H9 (cell line): ENCODE measurements around the gene THAP3. TPM values are rescaled to one million over a fixed set of nuclear protein-coding genes. Genes with fewer than 3 reads are reported as not detected.

Source experiments
- DNase-seq: peaks from one replicate; pipeline ENCODE4 v3.0.0-alpha.2; 2017
- H2AFZ ChIP-seq: one replicate; pipeline ENCODE4 v1.6.1; 2013; ENCODE audit warnings: mild to moderate bottlenecking, low read length, control low read depth, moderate library complexity
- H2AK5ac ChIP-seq: 2 replicates; pipeline ENCODE4 v1.6.1; 2013; ENCODE audit warnings: low read length, control low read depth, mixed read lengths; ENCODE audit not compliant: insufficient read length
- H2BK120ac ChIP-seq: one replicate; pipeline ENCODE4 v1.6.1; 2013; ENCODE audit warnings: low read depth, mild to moderate bottlenecking, low read length, control low read depth, inconsistent platforms; ENCODE audit not compliant: poor library complexity, severe bottlenecking
- H2BK12ac ChIP-seq: 2 replicates; pipeline ENCODE4 v1.6.1; 2013; ENCODE audit warnings: low read length, control low read depth, mixed read lengths, low read depth; ENCODE audit not compliant: insufficient read length
- H2BK15ac ChIP-seq: 2 replicates; pipeline ENCODE4 v1.6.1; 2013; ENCODE audit warnings: low read depth, low read length, control low read depth
- H2BK20ac ChIP-seq: one replicate; pipeline ENCODE4 v1.6.1; 2013; ENCODE audit warnings: low read depth, mild to moderate bottlenecking, low read length, control low read depth, inconsistent platforms; ENCODE audit not compliant: poor library complexity, severe bottlenecking
- H2BK5ac ChIP-seq: 2 replicates; pipeline ENCODE4 v1.6.1; 2013; ENCODE audit warnings: low read length, control low read depth, mixed read lengths; ENCODE audit not compliant: insufficient read length
- H3K14ac ChIP-seq: 2 replicates; pipeline ENCODE4 v1.6.1; 2013; ENCODE audit warnings: low read length, control low read depth; ENCODE audit not compliant: insufficient read depth
- H3K18ac ChIP-seq: 2 replicates; pipeline ENCODE4 v1.6.1; 2013; ENCODE audit warnings: low read depth, mild to moderate bottlenecking, mixed read lengths, low read length, control low read depth; ENCODE audit not compliant: insufficient read length
- H3K23ac ChIP-seq: 2 replicates; pipeline ENCODE4 v1.6.1; 2013; ENCODE audit warnings: low read length, control low read depth, mixed read lengths, low read depth; ENCODE audit not compliant: insufficient read length
- H3K23me2 ChIP-seq: 2 replicates; pipeline ENCODE4 v1.6.1; 2013; ENCODE audit warnings: low read depth, mild to moderate bottlenecking, mixed read lengths, low read length, control low read depth; ENCODE audit not compliant: insufficient read length, poor library complexity, severe bottlenecking
- H3K27ac ChIP-seq: 2 replicates; pipeline ENCODE4 v1.5.1; 2013; ENCODE audit warnings: low read length, control low read depth, mixed read lengths, low read depth; ENCODE audit not compliant: insufficient read length
- H3K27me3 ChIP-seq: 2 replicates; pipeline ENCODE4 v1.6.1; 2013; ENCODE audit warnings: low read length, control low read depth, inconsistent platforms; ENCODE audit not compliant: insufficient read depth
- H3K4ac ChIP-seq: 2 replicates; pipeline ENCODE4 v1.6.1; 2013; ENCODE audit warnings: low read depth, mild to moderate bottlenecking, control low read depth, inconsistent platforms, low read length, moderate library complexity
- H3K4me1 ChIP-seq: 2 replicates; pipeline ENCODE4 v1.6.1; 2013; ENCODE audit warnings: low read length, control low read depth, inconsistent platforms; ENCODE audit not compliant: insufficient read depth
- H3K4me2 ChIP-seq: 2 replicates; pipeline ENCODE4 v1.6.1; 2013; ENCODE audit warnings: low read length, control low read depth, mixed read lengths; ENCODE audit not compliant: insufficient read length, insufficient read depth
- H3K56ac ChIP-seq: 2 replicates; pipeline ENCODE4 v1.6.1; 2013; ENCODE audit warnings: low read depth, mild to moderate bottlenecking, mixed read lengths, low read length, control low read depth; ENCODE audit not compliant: insufficient read length
- H3K79me1 ChIP-seq: 2 replicates; pipeline ENCODE4 v1.6.1; 2013; ENCODE audit warnings: low read depth, mild to moderate bottlenecking, moderate library complexity, low read length, control low read depth, inconsistent platforms; ENCODE audit not compliant: insufficient read depth, poor library complexity, severe bottlenecking
- H3K79me2 ChIP-seq: 2 replicates; pipeline ENCODE4 v1.6.1; 2013; ENCODE audit warnings: low read length, control low read depth, inconsistent platforms; ENCODE audit not compliant: insufficient read depth
- H3K9ac ChIP-seq: 2 replicates; pipeline ENCODE4 v1.6.1; 2013; ENCODE audit warnings: low read length, control low read depth, mixed read lengths; ENCODE audit not compliant: insufficient read length; ENCODE audit errors: extremely low read depth
- H3K9me3 ChIP-seq: one replicate; pipeline ENCODE4 v1.6.1; 2013; ENCODE audit warnings: low read depth, low read length, inconsistent platforms; ENCODE audit not compliant: control insufficient read depth
- H3T11ph ChIP-seq: one replicate; pipeline ENCODE4 v1.6.1; 2013; ENCODE audit warnings: mild to moderate bottlenecking, low read length, control low read depth, inconsistent platforms
- H4K20me1 ChIP-seq: one replicate; pipeline ENCODE4 v1.6.1; 2013; ENCODE audit not compliant: control insufficient read depth, insufficient read length, insufficient read depth
- H4K5ac ChIP-seq: 2 replicates; pipeline ENCODE4 v1.6.1; 2013; ENCODE audit warnings: low read depth, mild to moderate bottlenecking, mixed read lengths, low read length, control low read depth; ENCODE audit not compliant: insufficient read length
- H4K8ac ChIP-seq: replicated peaks from 2 replicates; pipeline ENCODE4 v1.6.1; 2013; ENCODE audit warnings: low read length, control low read depth, mixed read lengths, low read depth; ENCODE audit not compliant: insufficient read length
- H4K91ac ChIP-seq: 2 replicates; pipeline ENCODE4 v1.6.1; 2013; ENCODE audit warnings: low read depth, mild to moderate bottlenecking, moderate library complexity, mixed read lengths, low read length, control low read depth; ENCODE audit not compliant: insufficient read length
- H3K27ac Mint-ChIP-seq, 3 experiments: 2 replicates in 2 of 3; 3 replicates in 1 of 3; pipeline ENCODE4 v1.8.0; 2020 to 2021; ENCODE audit warnings: mixed read lengths in 3 of 3, mild to moderate bottlenecking in 1 of 3, moderate library complexity in 1 of 3
- H3K27me3 Mint-ChIP-seq: 2 replicates; pipeline ENCODE4 v1.8.0; 2021; ENCODE audit warnings: low read depth, mild to moderate bottlenecking, moderate library complexity, mixed read lengths
- H3K36me3 Mint-ChIP-seq, 3 experiments: 2 replicates in 2 of 3; 3 replicates in 1 of 3; pipeline ENCODE4 v1.8.0; 2020 to 2021; ENCODE audit warnings: low read depth in 3 of 3, mixed read lengths in 3 of 3; ENCODE audit not compliant: insufficient read depth in 1 of 3
- H3K4me1 Mint-ChIP-seq, 2 experiments: 2 replicates each; pipeline ENCODE4 v1.8.0; 2020; ENCODE audit warnings: mixed read lengths in 2 of 2
- H3K4me3 Mint-ChIP-seq, 2 experiments: 2 replicates in 1 of 2; 3 replicates in 1 of 2; pipeline ENCODE4 v1.8.0; 2020 to 2021; ENCODE audit warnings: mild to moderate bottlenecking in 2 of 2, mixed read lengths in 2 of 2, moderate library complexity in 1 of 2
- H3K9me3 Mint-ChIP-seq, 2 experiments: 2 replicates in 1 of 2; 3 replicates in 1 of 2; pipeline ENCODE4 v1.8.0; 2020; ENCODE audit warnings: mild to moderate bottlenecking in 2 of 2, mixed read lengths in 2 of 2, moderate library complexity in 1 of 2
- WGBS: extraction: QIAGEN DNeasy Blood & Tissue Kit; methylation state at CpG from one replicate; pipeline ENCODE4 v1.1.7; 2013; ENCODE audit warnings: missing lambda C conversion rate, low lambda C conversion rate, mixed read lengths; ENCODE audit not compliant: insufficient read length; ENCODE audit errors: extremely low coverage; 5-methylcytosine and 5-hydroxymethylcytosine counted together
- total RNA-seq: library from RNA; stranded (reverse); gene quantifications from 2 replicates; pipeline ENCODE4 v1.2.1, GENCODE V29; 2021
- TF ChIP-seq, protein P1 (sequence below): fragments of 200-600 bp; sonication (generic); conservative IDR thresholded peaks from 3 replicates; pipeline ENCODE4 v1.8.0; 2021; ENCODE audit warnings: antibody characterized with exemption, mild to moderate bottlenecking

The THAP3 gene
- total RNA-seq, 1 experiment from 2014 or later = 15.3 TPM

DNA sequence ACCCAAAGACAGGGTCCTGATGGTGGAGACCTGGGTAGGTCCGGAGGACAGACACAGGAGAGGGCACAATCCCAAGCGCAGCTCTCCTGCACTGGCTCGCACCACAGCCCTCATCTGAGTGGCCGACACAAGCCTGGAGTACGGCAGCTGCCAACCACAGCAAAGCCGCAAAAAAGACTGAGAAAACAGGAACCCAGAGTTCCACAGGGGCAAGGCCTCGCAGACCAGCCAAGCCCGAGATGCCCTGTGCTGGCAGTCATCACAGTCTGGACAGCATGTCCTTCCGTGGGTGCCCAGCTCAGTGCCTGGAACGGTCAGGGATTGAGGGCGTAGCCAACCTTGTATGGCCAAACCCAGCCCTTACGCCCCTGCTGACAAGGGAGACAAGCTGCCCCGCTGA, 33.4 kb upstream of the THAP3 start:
- H2BK5ac ChIP-seq = no peak overlapping the region
- no peak overlapping the region for H2BK20ac ChIP-seq
- no peak overlapping the region for H2BK120ac ChIP-seq
- no peak overlapping the region for H4K91ac ChIP-seq
- H3K9me3 ChIP-seq = no peaks in the 10 kb centered on the region
- no peak overlapping the region for H3K14ac ChIP-seq
- H2AFZ ChIP-seq = no peak overlapping the region
- Mint-ChIP-seq H3K36me3 (peaks cover 24 to 64% (median 56%) of the 10 kb centered on the region in 3 experiments; a peak in 6 of 7 replicates), H3K4me1 (no peaks in the 10 kb centered on the region), H3K27me3 (no peaks in the 10 kb centered on the region), H3K27ac (no peak overlapping the region), H3K9me3 (no peaks in the 10 kb centered on the region), H3K4me3 (no peak overlapping the region)
- H3K4me1 ChIP-seq = no peaks in the 10 kb centered on the region
- H3K79me1 ChIP-seq = no peaks in the 10 kb centered on the region
- no peak overlapping the region for H3K23ac ChIP-seq
- TF ChIP-seq, protein P1, sequence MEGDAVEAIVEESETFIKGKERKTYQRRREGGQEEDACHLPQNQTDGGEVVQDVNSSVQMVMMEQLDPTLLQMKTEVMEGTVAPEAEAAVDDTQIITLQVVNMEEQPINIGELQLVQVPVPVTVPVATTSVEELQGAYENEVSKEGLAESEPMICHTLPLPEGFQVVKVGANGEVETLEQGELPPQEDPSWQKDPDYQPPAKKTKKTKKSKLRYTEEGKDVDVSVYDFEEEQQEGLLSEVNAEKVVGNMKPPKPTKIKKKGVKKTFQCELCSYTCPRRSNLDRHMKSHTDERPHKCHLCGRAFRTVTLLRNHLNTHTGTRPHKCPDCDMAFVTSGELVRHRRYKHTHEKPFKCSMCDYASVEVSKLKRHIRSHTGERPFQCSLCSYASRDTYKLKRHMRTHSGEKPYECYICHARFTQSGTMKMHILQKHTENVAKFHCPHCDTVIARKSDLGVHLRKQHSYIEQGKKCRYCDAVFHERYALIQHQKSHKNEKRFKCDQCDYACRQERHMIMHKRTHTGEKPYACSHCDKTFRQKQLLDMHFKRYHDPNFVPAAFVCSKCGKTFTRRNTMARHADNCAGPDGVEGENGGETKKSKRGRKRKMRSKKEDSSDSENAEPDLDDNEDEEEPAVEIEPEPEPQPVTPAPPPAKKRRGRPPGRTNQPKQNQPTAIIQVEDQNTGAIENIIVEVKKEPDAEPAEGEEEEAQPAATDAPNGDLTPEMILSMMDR = no peak
- H3K79me2 ChIP-seq = no peaks in the 10 kb centered on the region
- no peak overlapping the region for H4K5ac ChIP-seq
- H2AK5ac ChIP-seq = no peak overlapping the region
- H2BK15ac ChIP-seq = no peak overlapping the region
- H3K18ac ChIP-seq = no peak overlapping the region
- H4K8ac ChIP-seq = no peak overlapping the region
- H3K27me3 ChIP-seq = no peaks in the 10 kb centered on the region
- H3K23me2 ChIP-seq = no peaks in the 10 kb centered on the region
- DNase-seq = no peak
- no peak overlapping the region for H3K27ac ChIP-seq
- no peak overlapping the region for H3T11ph ChIP-seq
- H2BK12ac ChIP-seq = no peak overlapping the region
- H3K56ac ChIP-seq = no peak overlapping the region
- WGBS = no CpG with 5 or more reads among the region's 13 CpGs
- H3K9ac ChIP-seq = no peak overlapping the region
- H3K4ac ChIP-seq = no peak overlapping the region
- H3K4me2 ChIP-seq = no peak overlapping the region
- no peaks in the 10 kb centered on the region for H4K20me1 ChIP-seq
